Astrocyte (in vitro differentiated cells and primary cell): ENCODE measurements around the gene SPRY1.

Source experiments
- EZH2 ChIP-seq: IDR thresholded peaks from 2 replicates; pipeline ENCODE4 v1.6.1; 2012; ENCODE audit warnings: mild to moderate bottlenecking, low read length, inconsistent platforms; ENCODE audit not compliant: insufficient read depth
- TF ChIP-seq, protein P1 (sequence below): IDR thresholded peaks from 2 replicates; pipeline ENCODE4 v1.5.1; 2011; ENCODE audit warnings: low read depth, mild to moderate bottlenecking, inconsistent platforms, low read length, moderate library complexity; ENCODE audit not compliant: insufficient read depth

DNA sequence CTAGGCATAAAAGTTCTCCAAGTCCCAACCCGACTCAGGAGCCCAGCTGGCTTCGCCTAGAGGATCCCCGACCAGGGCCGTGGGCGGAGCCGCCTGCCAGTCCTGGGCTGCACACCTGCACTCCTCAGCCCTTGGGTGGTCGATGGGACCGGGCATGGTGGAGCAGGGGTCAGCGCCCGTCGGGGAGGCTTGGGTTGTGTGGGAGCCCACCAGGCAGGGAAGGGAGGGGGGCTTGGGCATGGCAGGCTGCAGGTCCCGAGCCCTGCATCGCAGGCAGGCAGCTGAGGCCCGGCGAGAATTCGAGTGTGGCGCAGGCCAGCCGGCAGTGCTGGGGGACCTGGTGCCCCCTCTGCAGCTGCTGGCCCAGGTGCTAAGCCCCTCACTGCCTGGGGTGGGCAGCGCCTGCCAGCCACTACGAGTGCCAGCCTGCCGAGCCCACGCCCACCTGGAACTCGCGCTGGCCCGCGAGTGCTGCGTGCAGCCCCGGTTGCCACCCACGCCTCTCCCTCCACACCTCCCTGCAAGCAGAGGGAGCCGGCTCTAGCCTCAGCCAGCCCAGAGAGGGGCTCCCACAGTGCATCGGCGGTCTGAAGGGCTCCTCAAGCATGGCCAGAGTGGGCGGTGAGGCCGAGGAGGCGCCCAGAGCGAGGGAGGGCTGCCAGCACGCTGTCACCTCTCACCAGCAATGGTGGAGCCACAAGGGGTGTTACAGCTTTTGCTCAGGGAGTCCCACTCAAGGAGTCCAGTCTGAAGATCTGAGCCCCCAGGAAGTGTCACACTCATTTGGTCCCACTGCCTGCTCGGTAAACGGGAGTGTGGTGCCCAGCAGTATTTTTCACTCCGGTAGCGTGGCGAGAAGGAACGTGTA lies 38.9 kb downstream of the SPRY1 start:
- TF ChIP-seq, protein P1, sequence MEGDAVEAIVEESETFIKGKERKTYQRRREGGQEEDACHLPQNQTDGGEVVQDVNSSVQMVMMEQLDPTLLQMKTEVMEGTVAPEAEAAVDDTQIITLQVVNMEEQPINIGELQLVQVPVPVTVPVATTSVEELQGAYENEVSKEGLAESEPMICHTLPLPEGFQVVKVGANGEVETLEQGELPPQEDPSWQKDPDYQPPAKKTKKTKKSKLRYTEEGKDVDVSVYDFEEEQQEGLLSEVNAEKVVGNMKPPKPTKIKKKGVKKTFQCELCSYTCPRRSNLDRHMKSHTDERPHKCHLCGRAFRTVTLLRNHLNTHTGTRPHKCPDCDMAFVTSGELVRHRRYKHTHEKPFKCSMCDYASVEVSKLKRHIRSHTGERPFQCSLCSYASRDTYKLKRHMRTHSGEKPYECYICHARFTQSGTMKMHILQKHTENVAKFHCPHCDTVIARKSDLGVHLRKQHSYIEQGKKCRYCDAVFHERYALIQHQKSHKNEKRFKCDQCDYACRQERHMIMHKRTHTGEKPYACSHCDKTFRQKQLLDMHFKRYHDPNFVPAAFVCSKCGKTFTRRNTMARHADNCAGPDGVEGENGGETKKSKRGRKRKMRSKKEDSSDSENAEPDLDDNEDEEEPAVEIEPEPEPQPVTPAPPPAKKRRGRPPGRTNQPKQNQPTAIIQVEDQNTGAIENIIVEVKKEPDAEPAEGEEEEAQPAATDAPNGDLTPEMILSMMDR: no peak
- no peak for TF ChIP-seq EZH2
